H1 (cell line): ENCODE measurements around the gene KIF26B. TPM values are rescaled to one million over a fixed set of nuclear protein-coding genes. Genes with fewer than 3 reads are reported as not detected.

ENCODE experiments used
- CTCF ChIA-PET: fragments of 300-600 bp; sonication (Branson Sonifier 250); formaldehyde crosslinking; loops from one replicate; lab custom pipeline; 2021; ENCODE audit not compliant: partially characterized antibody; lab: Charles Lee
- POLR2A ChIA-PET: fragments of 300-600 bp; sonication (Branson Sonifier 250); formaldehyde crosslinking; loops from one replicate; lab custom pipeline; 2021; ENCODE audit warnings: inconsistent platforms; ENCODE audit not compliant: partially characterized antibody; lab: Charles Lee
- DNase-seq, 2 experiments: peaks; one replicate each; pipeline versions ENCODE4 v3.0.0 to v3.0.0-alpha.2; 2010 to 2022; ENCODE audit warnings: low spot score in 2 of 2, low read depth in 1 of 2, mixed read lengths in 1 of 2
- FAIRE-seq: peaks from 2 replicates; lab custom pipeline; 2011; peaks lifted over from hg19 to GRCh38; lab: Jason Lieb, UNC
- H2AFZ ChIP-seq: 2 replicates; pipeline ENCODE4 v1.8.1; 2012; ENCODE audit warnings: low read length, inconsistent platforms
- H2AK5ac ChIP-seq: 2 replicates; pipeline ENCODE4 v1.6.1; 2013; ENCODE audit warnings: low read depth, low read length
- H2BK120ac ChIP-seq: replicated peaks from 2 replicates; pipeline ENCODE3; 2013; ENCODE audit warnings: low read depth, low read length, inconsistent platforms
- H2BK12ac ChIP-seq: 2 replicates; pipeline ENCODE4 v1.6.1; 2013; ENCODE audit warnings: low read depth, low read length
- H2BK15ac ChIP-seq: 2 replicates; pipeline ENCODE4 v1.6.1; 2013; ENCODE audit warnings: low read length
- H2BK20ac ChIP-seq: 2 replicates; pipeline ENCODE4 v1.6.1; 2013; ENCODE audit warnings: low read length
- H2BK5ac ChIP-seq: 2 replicates; pipeline ENCODE4 v1.6.1; 2013; ENCODE audit warnings: low read depth, low read length
- H3K14ac ChIP-seq: 2 replicates; pipeline ENCODE4 v1.6.1; 2013; ENCODE audit warnings: inconsistent platforms; ENCODE audit not compliant: insufficient read length
- H3K18ac ChIP-seq: 2 replicates; pipeline ENCODE4 v1.6.1; 2013; ENCODE audit warnings: low read length; ENCODE audit errors: extremely low read depth
- H3K23ac ChIP-seq: 2 replicates; pipeline ENCODE4 v1.6.1; 2013; ENCODE audit warnings: inconsistent platforms; ENCODE audit not compliant: insufficient read length
- H3K23me2 ChIP-seq: 2 replicates; pipeline ENCODE4 v1.6.1; 2013; ENCODE audit warnings: low read depth, low read length
- H3K27ac ChIP-seq: 2 replicates; pipeline ENCODE4 v1.6.1; 2011; ENCODE audit warnings: low read depth, low read length, inconsistent platforms
- H3K27me3 ChIP-seq, 4 experiments: replicated peaks in 1 of 4; 1 replicate in 1 of 4; 2 replicates in 3 of 4; pipeline versions ENCODE4 v1.6.1 to v1.8.1; 2011 to 2013; ENCODE audit warnings: low read length in 3 of 4, mild to moderate bottlenecking in 3 of 4, inconsistent platforms in 2 of 4, mixed read lengths in 2 of 4, moderate library complexity in 1 of 4; ENCODE audit not compliant: control insufficient read depth in 3 of 4, insufficient read depth in 3 of 4; ENCODE audit errors: extremely low read depth in 1 of 4
- H3K36me3 ChIP-seq, 4 experiments: 2 replicates each; pipeline versions ENCODE4 v1.6.1 to v1.8.1; 2011 to 2013; ENCODE audit warnings: mild to moderate bottlenecking in 4 of 4, low read length in 3 of 4, moderate library complexity in 2 of 4, control low read depth in 1 of 4, inconsistent platforms in 1 of 4; ENCODE audit not compliant: insufficient read depth in 4 of 4, control insufficient read depth in 2 of 4
- H3K4ac ChIP-seq: replicated peaks from 2 replicates; pipeline ENCODE3; 2013; ENCODE audit warnings: low read length, low read depth, mixed read lengths, inconsistent platforms; ENCODE audit not compliant: insufficient read length
- H3K4me1 ChIP-seq, 4 experiments: replicated peaks in 1 of 4; 1 replicate in 1 of 4; 2 replicates in 3 of 4; pipeline versions ENCODE4 v1.6.1 to v1.8.1; 2011 to 2013; ENCODE audit warnings: low read length in 3 of 4, inconsistent platforms in 2 of 4, mixed read lengths in 1 of 4; ENCODE audit not compliant: insufficient read depth in 4 of 4, control insufficient read depth in 3 of 4
- H3K4me2 ChIP-seq, 2 experiments: 2 replicates each; pipeline versions ENCODE4 v1.6.1 to v1.8.1; 2011 to 2013; ENCODE audit warnings: low read depth in 2 of 2, low read length in 2 of 2, control low read depth in 1 of 2, inconsistent platforms in 1 of 2, mild to moderate bottlenecking in 1 of 2; ENCODE audit not compliant: insufficient read depth in 1 of 2
- H3K4me3 ChIP-seq, 4 experiments: fragments of 200-600, 300-600 bp in 1 of 4; sonication (generic), shearing (Covaris generic), sonication (Bioruptor Twin) in 1 of 4; 2 replicates each; pipeline versions ENCODE4 v1.5.1 to v1.8.1; 2011 to 2016; ENCODE audit warnings: low read length in 4 of 4, low read depth in 3 of 4, control low read depth in 2 of 4, inconsistent platforms in 2 of 4, mild to moderate bottlenecking in 2 of 4, mixed read lengths in 1 of 4, moderate library complexity in 1 of 4; ENCODE audit not compliant: insufficient read depth in 2 of 4; ENCODE audit errors: extremely low read depth in 1 of 4
- H3K56ac ChIP-seq: replicated peaks from 2 replicates; pipeline ENCODE3; 2013; ENCODE audit warnings: low read depth, mild to moderate bottlenecking, mixed read lengths, low read length, inconsistent platforms; ENCODE audit not compliant: insufficient read length
- H3K79me1 ChIP-seq: 2 replicates; pipeline ENCODE4 v1.6.1; 2013; ENCODE audit warnings: low read depth, low read length, control low read depth
- H3K79me2 ChIP-seq, 2 experiments: 2 replicates each; pipeline versions ENCODE4 v1.6.1 to v1.8.1; 2012 to 2013; ENCODE audit warnings: low read length in 2 of 2, mild to moderate bottlenecking in 2 of 2, inconsistent platforms in 1 of 2; ENCODE audit not compliant: insufficient read depth in 2 of 2, control insufficient read depth in 1 of 2
- H3K9ac ChIP-seq, 4 experiments: replicated peaks in 1 of 4; 1 replicate in 1 of 4; 2 replicates in 3 of 4; pipeline versions ENCODE4 v1.6.1 to v1.8.1; 2011 to 2013; ENCODE audit warnings: low read depth in 3 of 4, low read length in 3 of 4, control low read depth in 2 of 4, mild to moderate bottlenecking in 2 of 4, moderate library complexity in 2 of 4, inconsistent platforms in 1 of 4; ENCODE audit errors: extremely low read depth in 1 of 4
- H3K9me3 ChIP-seq, 2 experiments: 2 replicates each; pipeline versions ENCODE4 v1.6.1 to v1.8.1; 2012 to 2013; ENCODE audit warnings: mild to moderate bottlenecking in 2 of 2, moderate library complexity in 2 of 2, control low read depth in 1 of 2, inconsistent platforms in 1 of 2, low read depth in 1 of 2, low read length in 1 of 2, mixed read lengths in 1 of 2; ENCODE audit not compliant: insufficient read depth in 2 of 2
- H4K20me1 ChIP-seq, 2 experiments: replicated peaks in 1 of 2; 2 replicates each; pipeline versions ENCODE3 to v1.8.1; 2011 to 2013; ENCODE audit warnings: inconsistent platforms in 2 of 2, low read length in 2 of 2, mild to moderate bottlenecking in 1 of 2; ENCODE audit not compliant: insufficient read depth in 2 of 2, control insufficient read depth in 1 of 2
- H4K5ac ChIP-seq: 2 replicates; pipeline ENCODE4 v1.6.1; 2013; ENCODE audit warnings: low read length, low read depth, mixed read lengths, inconsistent platforms; ENCODE audit not compliant: insufficient read length
- H4K8ac ChIP-seq: 2 replicates; pipeline ENCODE4 v1.8.0; 2013; ENCODE audit warnings: mild to moderate bottlenecking, moderate library complexity, low read length, inconsistent platforms; ENCODE audit not compliant: insufficient read depth; ENCODE audit errors: extremely low read depth
- H4K91ac ChIP-seq: replicated peaks from 2 replicates; pipeline ENCODE3; 2013; ENCODE audit warnings: low read length, mixed read lengths, inconsistent platforms; ENCODE audit not compliant: insufficient read length
- ATF3 ChIP-seq: IDR thresholded peaks from 2 replicates; pipeline ENCODE4 v1.6.1; 2011; ENCODE audit warnings: low read depth, mild to moderate bottlenecking, low read length; ENCODE audit not compliant: insufficient read depth
- BCL11A ChIP-seq, 2 experiments: IDR thresholded peaks; one replicate each; pipeline ENCODE4 v1.6.1; 2011; ENCODE audit warnings: low read depth in 2 of 2, low read length in 2 of 2, mild to moderate bottlenecking in 2 of 2
- CHD2 ChIP-seq: IDR thresholded peaks from 2 replicates; pipeline ENCODE4 v1.6.1; 2012; ENCODE audit warnings: low read length, improper control_type of control experiment
- E2F6 ChIP-seq: IDR thresholded peaks from 2 replicates; pipeline ENCODE4 v1.6.1; 2012; ENCODE audit warnings: inconsistent platforms
- GABPA ChIP-seq: IDR thresholded peaks from 2 replicates; pipeline ENCODE4 v1.6.1; 2011; ENCODE audit warnings: mild to moderate bottlenecking, low read length, moderate library complexity, borderline replicate concordance; ENCODE audit not compliant: insufficient read depth
- KDM4A ChIP-seq: IDR thresholded peaks from one replicate; pipeline ENCODE4 v1.7.1; 2012; ENCODE audit warnings: low read depth, mild to moderate bottlenecking, moderate library complexity, low read length, inconsistent platforms; ENCODE audit not compliant: severe bottlenecking
- NANOG ChIP-seq: IDR thresholded peaks from 2 replicates; pipeline ENCODE4 v1.6.1; 2011; ENCODE audit warnings: low read length, low read depth, mild to moderate bottlenecking, inconsistent platforms; ENCODE audit not compliant: insufficient read depth, poor library complexity, severe bottlenecking
- NRF1 ChIP-seq: IDR thresholded peaks from 2 replicates; pipeline ENCODE4 v1.6.1; 2011; ENCODE audit warnings: mild to moderate bottlenecking, low read depth, low read length, improper control_type of control experiment
- SIN3A ChIP-seq, 2 experiments: IDR thresholded peaks in 1 of 2; conservative IDR thresholded peaks in 1 of 2; 2 replicates each; pipeline ENCODE4 v1.6.1; 2011 to 2012; ENCODE audit warnings: low read length in 2 of 2, improper control_type of control experiment in 1 of 2, low read depth in 1 of 2, mild to moderate bottlenecking in 1 of 2
- SIX5 ChIP-seq: IDR thresholded peaks from 2 replicates; pipeline ENCODE4 v1.6.1; 2011; ENCODE audit warnings: mild to moderate bottlenecking, low read depth, low read length
- SP1 ChIP-seq: IDR thresholded peaks from 2 replicates; pipeline ENCODE4 v1.6.1; 2011; ENCODE audit warnings: low read depth, low read length
- SP4 ChIP-seq: IDR thresholded peaks from 2 replicates; pipeline ENCODE4 v1.6.1; 2012; ENCODE audit warnings: low read length, inconsistent platforms
- SRF ChIP-seq: IDR thresholded peaks from 2 replicates; pipeline ENCODE4 v1.6.1; 2011; ENCODE audit warnings: mild to moderate bottlenecking, low read depth, low read length, moderate library complexity
- WGBS, 2 experiments: shearing (Covaris generic) in 1 of 2; methylation state at CpG; one replicate each; pipeline versions ENCODE4 v1.1.6 to v1.1.7; 2013 to 2015; ENCODE audit warnings: low lambda C conversion rate in 2 of 2, mixed read lengths in 2 of 2, inconsistent platforms in 1 of 2, low coverage in 1 of 2, missing lambda C conversion rate in 1 of 2; ENCODE audit not compliant: insufficient replicate concordance in 2 of 2, insufficient coverage in 1 of 2, insufficient read length in 1 of 2; ENCODE audit errors: extremely low coverage in 1 of 2, missing lambda C conversion rate in 1 of 2; 5-methylcytosine and 5-hydroxymethylcytosine counted together
- polyA plus RNA-seq, 7 experiments: library from polyadenylated mRNA; depleted of rRNA in 3 of 7; stranded (reverse) in 5 of 7; unstranded in 2 of 7; fragments of >200 nt in 5 of 7; fragments of 200-250 nt in 2 of 7; gene quantifications; 1 replicate in 5 of 7; 2 replicates in 1 of 7; 4 replicates in 1 of 7; pipeline versions ENCODE4 v1.2.1 to v1.2.3, GENCODE V29; 2011 to 2013; ENCODE audit warnings: missing spikeins in 2 of 7, mixed read lengths in 2 of 7
- total RNA-seq: library from RNA; stranded (reverse); fragmentation: NEBNext Ultra II Directional; extraction: Animal tissue kit (Norgen Biotek cat#: 25700); gene quantifications from 2 replicates; pipeline ENCODE4 v1.2.1, GENCODE V29; 2021

KIF26B gene
- total and polyA plus RNA-seq, 2 of the 8 experiments (the other 6 are each of a cell fraction or from before 2014, with no cell fraction given): 0.06 to 0.28 TPM

GRCh38 chr1:245589906-245590305 lies 435.1 kb downstream of the KIF26B start:
- Histone ChIP-seq H3K4me1 (no peaks in the 10 kb centered on the region), H3K36me3 (no peaks in the 10 kb centered on the region), H3K79me1 (no peaks in the 10 kb centered on the region), H3K4me2 (no peak overlapping the region), H2BK5ac (no peak overlapping the region), H3K27ac (no peak overlapping the region), H4K91ac (no peak overlapping the region), H3K79me2 (no peaks in the 10 kb centered on the region), H2BK20ac (no peak overlapping the region), H3K23me2 (no peaks in the 10 kb centered on the region), H4K20me1 (no peaks in the 10 kb centered on the region), H3K27me3 (no peaks in the 10 kb centered on the region), H2BK12ac (no peak overlapping the region), H2BK120ac (no peak overlapping the region), H3K9me3 (no peaks in the 10 kb centered on the region), H4K8ac (no peak overlapping the region), H2BK15ac (no peak overlapping the region), H2AK5ac (no peak overlapping the region), H3K18ac (no peak overlapping the region), H3K4me3 (no peak overlapping the region), H3K4ac (no peak overlapping the region), H3K23ac (no peak overlapping the region), H2AFZ (no peak overlapping the region), H3K14ac (no peak overlapping the region), H3K9ac (no peak overlapping the region), H3K56ac (no peak overlapping the region), H4K5ac (no peak overlapping the region)
- ChIA-PET POLR2A (no interaction called here), CTCF (interaction anchor here (0.8 kb wide), 1 partner anchor 208 kb away, joined by 3 read pairs; no protein-coding TSS in a partner anchor)
- FAIRE-seq (no peak), DNase-seq (no peak)
- WGBS, 2 experiments: 98% methylated on average over 12 of the region's 26 CpGs; no CpG with 5 or more reads in 1 of the 2 experiments
- TF ChIP-seq CHD2 (no peak), SIN3A (conservative IDR thresholded peaks at IDR 0.05 in 1 of 2, IDR thresholded peaks at IDR 0.05 in 1 of 2; ENCODE audit: low read depth in 1 of 2, low read length in 2 of 2) (no peak), GABPA (no peak), NANOG (no peak), E2F6 (no peak), KDM4A (no peak), SP1 (no peak), ATF3 (no peak), SIX5 (no peak), NRF1 (no peak), BCL11A (IDR thresholded peaks at IDR 0.05; ENCODE audit: low read depth in 2 of 2, low read length in 2 of 2) (no peak), SRF (no peak), SP4 (no peak)
